Trophoblast cell (in vitro differentiated cells and primary cell): Measurements from ENCODE around the gene CD86.

Experiments used
- DNase-seq, 2 donors: peaks; one replicate each; pipeline ENCODE4 v3.0.0-alpha.2; 2016
- H2AFZ ChIP-seq: 2 replicates; pipeline ENCODE4 v1.6.1; 2013; ENCODE audit warnings: low read length, moderate library complexity, mild to moderate bottlenecking; ENCODE audit not compliant: insufficient read depth, poor library complexity
- H2AK5ac ChIP-seq: 2 replicates; pipeline ENCODE4 v1.6.1; 2013; ENCODE audit warnings: mild to moderate bottlenecking, low read length
- H2BK120ac ChIP-seq: 2 replicates; pipeline ENCODE4 v1.6.1; 2013; ENCODE audit warnings: low read length, mild to moderate bottlenecking, moderate library complexity; ENCODE audit not compliant: insufficient read depth, poor library complexity
- H2BK12ac ChIP-seq: 2 replicates; pipeline ENCODE4 v1.6.1; 2013; ENCODE audit warnings: mild to moderate bottlenecking, low read length, moderate library complexity
- H2BK5ac ChIP-seq: 2 replicates; pipeline ENCODE4 v1.6.1; 2013; ENCODE audit warnings: low read length, low read depth, moderate library complexity, mild to moderate bottlenecking; ENCODE audit not compliant: poor library complexity
- H3K14ac ChIP-seq: 2 replicates; pipeline ENCODE4 v1.6.1; 2013; ENCODE audit warnings: mild to moderate bottlenecking, low read length
- H3K18ac ChIP-seq: 2 replicates; pipeline ENCODE4 v1.6.1; 2013; ENCODE audit warnings: mild to moderate bottlenecking, low read length
- H3K23ac ChIP-seq: 2 replicates; pipeline ENCODE4 v1.6.1; 2013; ENCODE audit warnings: low read length
- H3K27ac ChIP-seq: 2 replicates; pipeline ENCODE4 v1.5.1; 2013; ENCODE audit warnings: low read depth, mild to moderate bottlenecking, inconsistent platforms, low read length, moderate library complexity
- H3K27me3 ChIP-seq: 2 replicates; pipeline ENCODE4 v1.6.1; 2013; ENCODE audit warnings: inconsistent platforms, mild to moderate bottlenecking, low read length, moderate library complexity; ENCODE audit not compliant: insufficient read depth
- H3K36me3 ChIP-seq, 2 experiments: 1 replicate in 1 of 2; 2 replicates in 1 of 2; pipeline ENCODE4 v1.6.1; 2013; ENCODE audit warnings: low read length in 2 of 2, mild to moderate bottlenecking in 2 of 2, moderate library complexity in 1 of 2; ENCODE audit not compliant: insufficient read depth in 2 of 2, control insufficient read depth in 1 of 2
- H3K4ac ChIP-seq: 2 replicates; pipeline ENCODE4 v1.6.1; 2013; ENCODE audit warnings: low read depth, mild to moderate bottlenecking, low read length, moderate library complexity
- H3K4me1 ChIP-seq, 2 experiments: 1 replicate in 1 of 2; 2 replicates in 1 of 2; pipeline ENCODE4 v1.6.1; 2013; ENCODE audit warnings: low read length in 2 of 2, mild to moderate bottlenecking in 2 of 2, moderate library complexity in 1 of 2; ENCODE audit not compliant: insufficient read depth in 2 of 2, control insufficient read depth in 1 of 2
- H3K4me2 ChIP-seq: 2 replicates; pipeline ENCODE4 v1.6.1; 2013; ENCODE audit warnings: inconsistent platforms, mild to moderate bottlenecking, low read length, moderate library complexity
- H3K4me3 ChIP-seq: 2 replicates; pipeline ENCODE4 v1.5.1; 2013; ENCODE audit warnings: mild to moderate bottlenecking, low read depth, low read length, inconsistent platforms
- H3K79me1 ChIP-seq: one replicate; pipeline ENCODE4 v1.6.1; 2013; ENCODE audit warnings: low read length
- H3K79me2 ChIP-seq: 2 replicates; pipeline ENCODE4 v1.6.1; 2013; ENCODE audit warnings: low read length, mild to moderate bottlenecking; ENCODE audit not compliant: control insufficient read depth, insufficient read depth, poor library complexity
- H3K9ac ChIP-seq: 2 replicates; pipeline ENCODE4 v1.6.1; 2013; ENCODE audit warnings: mild to moderate bottlenecking, low read length
- H3K9me3 ChIP-seq: 2 replicates; pipeline ENCODE4 v1.6.1; 2013; ENCODE audit warnings: low read depth, mild to moderate bottlenecking, control low read depth, inconsistent platforms, low read length; ENCODE audit not compliant: insufficient read depth
- H4K12ac ChIP-seq: 2 replicates; pipeline ENCODE4 v1.6.1; 2013; ENCODE audit warnings: low read depth, mild to moderate bottlenecking, low read length, moderate library complexity
- H4K8ac ChIP-seq: 2 replicates; pipeline ENCODE4 v1.6.1; 2013; ENCODE audit warnings: low read depth, mild to moderate bottlenecking, low read length, moderate library complexity
- H4K91ac ChIP-seq: one replicate; pipeline ENCODE4 v1.6.1; 2013; ENCODE audit warnings: low read depth, mild to moderate bottlenecking, low read length, moderate library complexity
- WGBS: extraction: QIAGEN DNeasy Blood & Tissue Kit; methylation state at CpG from one replicate; pipeline ENCODE4 v1.1.7; 2013; ENCODE audit warnings: missing lambda C conversion rate; ENCODE audit not compliant: insufficient read length, insufficient coverage; ENCODE audit errors: extremely low coverage; 5-methylcytosine and 5-hydroxymethylcytosine counted together

Gene CD86

GRCh38 chr3:122078235-122078935 is 23.2 kb downstream of the CD86 start:
- Histone ChIP-seq H4K91ac (no peak overlapping the region), H2AFZ (no peak overlapping the region), H3K36me3 (no peaks in the 10 kb centered on the region), H3K4me3 (no peak overlapping the region), H2BK5ac (no peak overlapping the region), H3K14ac (no peak overlapping the region), H3K18ac (no peak overlapping the region), H4K8ac (no peak overlapping the region), H3K4ac (no peak overlapping the region), H3K9me3 (no peaks in the 10 kb centered on the region), H2BK12ac (no peak overlapping the region), H3K79me1 (no peaks in the 10 kb centered on the region), H3K27ac (no peak overlapping the region), H2BK120ac (no peak overlapping the region), H3K27me3 (no peaks in the 10 kb centered on the region), H3K9ac (no peak overlapping the region), H3K4me1 (peaks cover 6 to 12% of the 10 kb centered on the region in 2 experiments), H3K23ac (no peak overlapping the region), H3K4me2 (no peak overlapping the region), H2AK5ac (no peak overlapping the region), H3K79me2 (peaks cover 4% of the 10 kb centered on the region), H4K12ac (no peak overlapping the region)
- WGBS: no CpG with 5 or more reads among the region's 8 CpGs
- no peak for DNase-seq

- H3K23ac ChIP-seq: no peak overlapping the region
- no CpG with 5 or more reads among the region's 8 CpGs for WGBS
- no peaks in the 10 kb centered on the region for H3K36me3 ChIP-seq
- no peak overlapping the region for H3K14ac ChIP-seq
- H3K4me3 ChIP-seq: no peak overlapping the region
- no peaks in the 10 kb centered on the region for H3K79me1 ChIP-seq
- H4K91ac ChIP-seq: no peak overlapping the region
- no peak overlapping the region for H4K12ac ChIP-seq
- H2AFZ ChIP-seq: no peak overlapping the region
- H2BK5ac ChIP-seq: no peak overlapping the region
- no peak overlapping the region for H3K18ac ChIP-seq
- H4K8ac ChIP-seq: no peak overlapping the region
- H3K27ac ChIP-seq: no peak overlapping the region
- peaks cover 4% of the 10 kb centered on the region for H3K79me2 ChIP-seq
- no peaks in the 10 kb centered on the region for H3K9me3 ChIP-seq
- no peak overlapping the region for H2AK5ac ChIP-seq
- no peak overlapping the region for H2BK120ac ChIP-seq
- H3K4me2 ChIP-seq: no peak overlapping the region
- H2BK12ac ChIP-seq: no peak overlapping the region
- no peak for DNase-seq
- no peak overlapping the region for H3K9ac ChIP-seq
- no peaks in the 10 kb centered on the region for H3K27me3 ChIP-seq
- H3K4me1 ChIP-seq: peaks cover 6 to 12% of the 10 kb centered on the region in 2 experiments
- no peak overlapping the region for H3K4ac ChIP-seq
Observed at GRCh38 chr3:122079524-122080206, 24.5 kb downstream of the CD86 start.

- Histone ChIP-seq H3K4me3 (no peak overlapping the region), H3K36me3 (no peaks in the 10 kb centered on the region), H2BK12ac (no peak overlapping the region), H3K79me1 (no peaks in the 10 kb centered on the region), H4K12ac (no peak overlapping the region), H3K79me2 (peaks cover 4% of the 10 kb centered on the region), H3K27me3 (no peaks in the 10 kb centered on the region), H3K9me3 (no peaks in the 10 kb centered on the region), H3K23ac (no peak overlapping the region), H3K27ac (no peak overlapping the region), H2BK120ac (no peak overlapping the region), H2AK5ac (no peak overlapping the region), H3K9ac (no peak overlapping the region), H3K4me2 (no peak overlapping the region), H4K91ac (no peak overlapping the region), H3K4me1 (peaks cover 6 to 12% of the 10 kb centered on the region in 2 experiments), H3K4ac (no peak overlapping the region), H2BK5ac (no peak overlapping the region), H3K18ac (no peak overlapping the region), H4K8ac (no peak overlapping the region), H2AFZ (no peak overlapping the region), H3K14ac (no peak overlapping the region)
- DNase-seq: no peak
- whole genome bisulfite sequencing: no CpG with 5 or more reads among the region's 9 CpGs
Observed at GRCh38 chr3:122080207-122080587, 25.0 kb downstream of the CD86 start.

- Histone ChIP-seq H2AK5ac (no peak overlapping the region), H4K12ac (no peak overlapping the region), H2BK12ac (no peak overlapping the region), H3K18ac (no peak overlapping the region), H3K4me1 (peaks cover 4 to 9% of the 10 kb centered on the region in 2 experiments), H3K9me3 (no peaks in the 10 kb centered on the region), H2AFZ (no peak overlapping the region), H3K4ac (no peak overlapping the region), H3K4me2 (no peak overlapping the region), H3K23ac (no peak overlapping the region), H3K27ac (no peak overlapping the region), H3K79me2 (peaks cover 4% of the 10 kb centered on the region), H3K4me3 (no peak overlapping the region), H4K8ac (no peak overlapping the region), H3K79me1 (no peaks in the 10 kb centered on the region), H2BK5ac (no peak overlapping the region), H2BK120ac (no peak overlapping the region), H3K36me3 (no peaks in the 10 kb centered on the region), H3K27me3 (no peaks in the 10 kb centered on the region), H3K9ac (no peak overlapping the region), H4K91ac (no peak overlapping the region), H3K14ac (no peak overlapping the region)
- no CpG with 5 or more reads among the region's 7 CpGs for WGBS
- DNase-seq: no peak
Observed at GRCh38 chr3:122081543-122082247, 26.5 kb downstream of the CD86 start.
